ENCODE measurements around the gene CD3D.

- TF ChIP-seq POLR2A (IDR thresholded peaks at IDR 0.05; ENCODE audit: low read depth, low read length) (no peak), POLR2AphosphoS5 (IDR thresholded peaks at IDR 0.05; ENCODE audit: low read depth, low read length) (no peak)
These were observed 36.8 kb downstream of the CD3D start for GRCh38 chr11:118305726-118306125.
